Mesendoderm (in vitro differentiated cells): ENCODE results near the gene SMURF1.

ENCODE experiments used
- DNase-seq: peaks from one replicate; pipeline ENCODE4 v3.0.0; 2013
- H2AK5ac ChIP-seq: 2 replicates; pipeline ENCODE4 v1.6.1; 2013; ENCODE audit warnings: low read length, inconsistent platforms
- H2BK120ac ChIP-seq: 2 replicates; pipeline ENCODE4 v1.6.1; 2013; ENCODE audit warnings: low read depth, mild to moderate bottlenecking, low read length, moderate library complexity, mixed read lengths
- H2BK15ac ChIP-seq: replicated peaks from 2 replicates; pipeline ENCODE4 v1.6.1; 2013; ENCODE audit warnings: low read depth, mild to moderate bottlenecking, moderate library complexity
- H2BK5ac ChIP-seq: 2 replicates; pipeline ENCODE4 v1.6.1; 2013; ENCODE audit warnings: low read length, inconsistent platforms
- H3K18ac ChIP-seq: 2 replicates; pipeline ENCODE4 v1.6.1; 2013; ENCODE audit warnings: mild to moderate bottlenecking, low read length, mixed read lengths
- H3K23ac ChIP-seq: one replicate; pipeline ENCODE4 v1.6.1; 2013; ENCODE audit warnings: low read length
- H3K27ac ChIP-seq: 2 replicates; pipeline ENCODE4 v1.5.1; 2013; ENCODE audit warnings: low read depth, mild to moderate bottlenecking, inconsistent platforms, low read length, moderate library complexity
- H3K27me3 ChIP-seq: 2 replicates; pipeline ENCODE4 v1.6.1; 2013; ENCODE audit warnings: low read length, control low read depth, mild to moderate bottlenecking, inconsistent platforms; ENCODE audit not compliant: insufficient read depth, poor library complexity
- H3K36me3 ChIP-seq: 2 replicates; pipeline ENCODE4 v1.6.1; 2013; ENCODE audit warnings: low read length, inconsistent platforms; ENCODE audit not compliant: control insufficient read depth, insufficient read depth
- H3K4ac ChIP-seq: one replicate; pipeline ENCODE4 v1.6.1; 2013; ENCODE audit warnings: low read depth, mild to moderate bottlenecking, low read length, moderate library complexity
- H3K4me1 ChIP-seq: 2 replicates; pipeline ENCODE4 v1.6.1; 2013; ENCODE audit warnings: low read depth, low read length, inconsistent platforms; ENCODE audit not compliant: control insufficient read depth
- H3K4me2 ChIP-seq: 2 replicates; pipeline ENCODE4 v1.6.1; 2013; ENCODE audit warnings: low read length
- H3K4me3 ChIP-seq: 2 replicates; pipeline ENCODE4 v1.5.1; 2013; ENCODE audit warnings: mild to moderate bottlenecking, low read length
- H3K56ac ChIP-seq: one replicate; pipeline ENCODE4 v1.6.1; 2013; ENCODE audit warnings: low read length
- H3K79me1 ChIP-seq: 2 replicates; pipeline ENCODE4 v1.6.1; 2013; ENCODE audit warnings: low read length, inconsistent platforms
- H3K79me2 ChIP-seq: 2 replicates; pipeline ENCODE4 v1.6.1; 2013; ENCODE audit warnings: mild to moderate bottlenecking, low read length; ENCODE audit not compliant: control insufficient read depth, insufficient read depth
- H3K9ac ChIP-seq: 2 replicates; pipeline ENCODE4 v1.6.1; 2013; ENCODE audit warnings: low read length, inconsistent platforms
- H4K5ac ChIP-seq: one replicate; pipeline ENCODE4 v1.6.1; 2013; ENCODE audit warnings: low read length
- H4K8ac ChIP-seq: one replicate; pipeline ENCODE4 v1.6.1; 2013; ENCODE audit warnings: low read depth, mild to moderate bottlenecking, control low read depth, low read length, moderate library complexity
- WGBS: extraction: QIAGEN DNeasy Blood & Tissue Kit; methylation state at CpG from one replicate; pipeline ENCODE4 v1.1.7; 2013; ENCODE audit warnings: low lambda C conversion rate, missing lambda C conversion rate; ENCODE audit not compliant: insufficient coverage; ENCODE audit errors: extremely low coverage; 5-methylcytosine and 5-hydroxymethylcytosine counted together

The SMURF1 gene

DNA sequence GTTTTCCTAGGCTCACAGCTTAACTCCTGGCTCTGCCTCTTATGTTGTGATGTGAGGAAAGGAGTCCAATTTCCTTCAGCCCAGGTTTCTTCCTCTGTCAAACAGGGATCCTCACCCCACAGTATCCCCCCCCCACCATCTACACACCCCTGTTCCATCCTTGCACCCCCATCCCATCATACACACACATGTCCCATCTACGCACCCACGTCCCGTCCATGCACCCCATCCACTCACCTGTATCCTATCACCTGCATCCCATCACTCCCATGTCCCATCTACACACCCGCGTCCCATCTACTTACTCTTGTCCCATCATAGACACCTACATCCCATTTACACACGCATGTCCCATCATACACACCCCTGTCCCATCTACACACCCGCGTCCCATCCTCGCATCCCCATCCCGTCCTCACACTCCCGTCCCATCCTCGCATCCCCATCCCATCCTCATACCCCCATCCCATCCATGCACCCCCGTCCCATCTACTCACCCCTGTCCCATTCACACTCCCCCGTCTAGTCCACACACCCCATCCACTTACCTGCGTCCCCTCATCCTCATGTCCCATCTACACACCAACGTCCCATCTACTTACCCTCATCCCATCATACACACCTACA is 148.3 kb downstream of the SMURF1 start:
- H3K4ac ChIP-seq, result no peak overlapping the region
- no peak overlapping the region for H3K27ac ChIP-seq
- 100% methylated on average over 10 of the region's 16 CpGs for WGBS
- no peaks in the 10 kb centered on the region for H3K79me2 ChIP-seq
- H3K23ac ChIP-seq, result no peak overlapping the region
- no peak overlapping the region for H4K8ac ChIP-seq
- no peak for DNase-seq
- no peaks in the 10 kb centered on the region for H3K79me1 ChIP-seq
- no peak overlapping the region for H2BK120ac ChIP-seq
- no peak overlapping the region for H4K5ac ChIP-seq
- H3K4me2 ChIP-seq, result no peak overlapping the region
- no peaks in the 10 kb centered on the region for H3K27me3 ChIP-seq
- no peak overlapping the region for H3K4me3 ChIP-seq
- H3K18ac ChIP-seq, result no peak overlapping the region
- H3K4me1 ChIP-seq, result no peaks in the 10 kb centered on the region
- no peak overlapping the region for H3K9ac ChIP-seq
- H3K36me3 ChIP-seq, result peaks cover 25% of the 10 kb centered on the region
- H2AK5ac ChIP-seq, result no peak overlapping the region
- no peak overlapping the region for H2BK5ac ChIP-seq
- H2BK15ac ChIP-seq, result no peak overlapping the region
- no peak overlapping the region for H3K56ac ChIP-seq

DNA sequence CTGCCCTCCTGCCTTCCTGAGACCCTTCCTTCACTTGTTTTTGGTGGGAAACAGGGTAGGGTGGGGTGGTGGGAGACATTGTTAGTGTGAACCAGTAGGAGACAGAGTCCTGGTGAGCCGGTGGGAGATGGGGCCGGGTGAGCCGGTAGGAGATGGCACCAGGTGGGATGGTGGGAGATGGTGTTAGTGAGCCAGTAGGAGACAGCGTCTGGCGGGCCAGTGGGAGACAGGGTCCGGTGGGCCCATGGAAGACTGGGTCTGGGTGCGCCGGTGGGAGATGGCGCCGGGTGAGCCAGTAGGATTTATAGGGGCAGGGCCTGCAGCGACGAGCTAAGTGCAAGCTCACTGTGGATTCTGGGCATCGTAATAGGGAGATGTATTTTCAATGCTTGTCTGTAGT is 148.8 kb downstream of the SMURF1 start:
- H3K56ac ChIP-seq, result no peak overlapping the region
- H3K18ac ChIP-seq, result no peak overlapping the region
- no peak overlapping the region for H2BK120ac ChIP-seq
- H3K27me3 ChIP-seq, result no peaks in the 10 kb centered on the region
- H3K4me3 ChIP-seq, result no peak overlapping the region
- H3K79me1 ChIP-seq, result no peaks in the 10 kb centered on the region
- no peaks in the 10 kb centered on the region for H3K4me1 ChIP-seq
- H3K79me2 ChIP-seq, result no peaks in the 10 kb centered on the region
- no peak for DNase-seq
- WGBS, result no CpG with 5 or more reads among the region's 13 CpGs
- H4K5ac ChIP-seq, result no peak overlapping the region
- H2BK5ac ChIP-seq, result no peak overlapping the region
- peaks cover 25% of the 10 kb centered on the region for H3K36me3 ChIP-seq
- no peak overlapping the region for H2BK15ac ChIP-seq
- no peak overlapping the region for H3K4me2 ChIP-seq
- H3K27ac ChIP-seq, result no peak overlapping the region
- no peak overlapping the region for H3K4ac ChIP-seq
- no peak overlapping the region for H3K9ac ChIP-seq
- H2AK5ac ChIP-seq, result no peak overlapping the region
- no peak overlapping the region for H3K23ac ChIP-seq
- H4K8ac ChIP-seq, result no peak overlapping the region

DNA sequence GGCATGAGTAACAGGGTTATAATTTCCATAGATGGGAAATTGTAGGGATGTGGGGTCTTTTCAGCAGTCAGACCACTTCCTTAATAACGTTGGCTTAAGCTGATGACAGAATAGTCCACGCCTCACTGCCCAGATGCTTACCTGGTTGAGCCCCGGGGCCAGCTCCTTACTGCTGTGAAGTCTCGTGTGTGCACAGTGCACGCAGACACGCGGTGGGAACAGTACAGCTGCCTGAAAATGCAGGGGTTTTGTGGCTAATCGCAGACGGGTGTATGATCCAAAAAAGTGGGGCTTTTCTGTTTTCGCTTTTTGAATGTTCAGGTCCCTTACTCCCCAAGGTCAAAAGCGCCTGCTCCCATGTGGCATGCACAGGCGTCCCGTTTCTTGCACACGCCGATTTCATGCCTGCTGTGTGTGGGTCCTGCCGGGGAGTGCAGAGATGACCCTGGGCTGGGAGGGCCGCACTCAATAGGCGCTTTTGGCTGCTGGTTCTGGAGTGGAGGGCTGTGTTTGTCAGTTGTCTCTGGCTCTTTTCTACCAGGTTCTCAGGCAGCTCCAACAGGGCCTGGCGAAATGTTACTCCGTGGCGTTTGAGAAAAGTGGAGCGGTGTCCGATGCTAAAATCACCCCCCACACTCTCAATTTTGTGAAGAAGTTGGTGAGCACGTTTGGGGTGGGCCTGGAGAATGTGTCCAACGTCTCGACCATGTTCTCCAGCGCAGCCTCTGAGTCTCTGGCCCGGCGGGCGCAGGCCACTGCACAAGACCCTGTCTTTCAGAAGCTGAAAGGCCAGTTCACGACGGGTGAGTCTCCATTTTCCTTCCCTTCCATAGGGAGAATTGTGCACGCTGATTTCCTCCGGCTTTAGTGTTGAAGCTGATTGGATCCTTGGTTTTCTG is 149.6 kb downstream of the SMURF1 start:
- Histone ChIP-seq H4K8ac (no peak overlapping the region), H3K4me3 (no peak overlapping the region), H3K9ac (no peak overlapping the region), H3K4ac (no peak overlapping the region), H2BK5ac (no peak overlapping the region), H3K18ac (no peak overlapping the region), H3K56ac (no peak overlapping the region), H2BK120ac (no peak overlapping the region), H3K23ac (no peak overlapping the region), H3K36me3 (peaks cover 28% of the 10 kb centered on the region), H3K4me1 (no peaks in the 10 kb centered on the region), H3K4me2 (no peak overlapping the region), H3K27ac (no peak overlapping the region), H2AK5ac (no peak overlapping the region), H4K5ac (no peak overlapping the region), H3K79me2 (no peaks in the 10 kb centered on the region), H2BK15ac (no peak overlapping the region), H3K79me1 (no peaks in the 10 kb centered on the region), H3K27me3 (no peaks in the 10 kb centered on the region)
- WGBS, result no CpG with 5 or more reads among the region's 34 CpGs
- no peak for DNase-seq

GRCh38 chr7:98993024-98993897 is 150.6 kb downstream of the SMURF1 start:
- H4K8ac ChIP-seq, result no peak overlapping the region
- no peak overlapping the region for H2BK15ac ChIP-seq
- peak; percentile 3 for DNase-seq
- no peak overlapping the region for H2AK5ac ChIP-seq
- H3K79me1 ChIP-seq, result no peaks in the 10 kb centered on the region
- H3K4me1 ChIP-seq, result no peaks in the 10 kb centered on the region
- no peak overlapping the region for H3K23ac ChIP-seq
- WGBS, result no CpG with 5 or more reads among the region's 32 CpGs
- no peak overlapping the region for H3K56ac ChIP-seq
- H3K9ac ChIP-seq, result no peak overlapping the region
- H4K5ac ChIP-seq, result no peak overlapping the region
- H3K4me2 ChIP-seq, result no peak overlapping the region
- no peaks in the 10 kb centered on the region for H3K79me2 ChIP-seq
- no peak overlapping the region for H2BK120ac ChIP-seq
- H2BK5ac ChIP-seq, result no peak overlapping the region
- no peak overlapping the region for H3K4ac ChIP-seq
- peaks cover 32% of the 10 kb centered on the region for H3K36me3 ChIP-seq
- no peak overlapping the region for H3K4me3 ChIP-seq
- no peaks in the 10 kb centered on the region for H3K27me3 ChIP-seq
- H3K27ac ChIP-seq, result no peak overlapping the region
- no peak overlapping the region for H3K18ac ChIP-seq

- Histone ChIP-seq H2BK120ac (no peak overlapping the region), H3K4ac (no peak overlapping the region), H3K27ac (no peak overlapping the region), H2BK5ac (no peak overlapping the region), H3K4me2 (no peak overlapping the region), H3K27me3 (no peaks in the 10 kb centered on the region), H3K18ac (no peak overlapping the region), H3K79me1 (no peaks in the 10 kb centered on the region), H3K56ac (no peak overlapping the region), H3K4me3 (no peak overlapping the region), H3K9ac (no peak overlapping the region), H3K23ac (no peak overlapping the region), H4K5ac (no peak overlapping the region), H4K8ac (no peak overlapping the region), H2BK15ac (no peak overlapping the region), H2AK5ac (no peak overlapping the region), H3K4me1 (no peaks in the 10 kb centered on the region), H3K36me3 (peaks cover 32% of the 10 kb centered on the region), H3K79me2 (no peaks in the 10 kb centered on the region)
- WGBS, result no CpG with 5 or more reads among the region's 16 CpGs
- DNase-seq, result no peak
Measured at GRCh38 chr7:98992076-98992475, 151.8 kb downstream of the SMURF1 start.
